ENCODE measurements around the gene CDKAL1.

- TF ChIP-seq FOXA1 (IDR thresholded peaks at IDR 0.05) (no peak), ARNT (IDR thresholded peaks at IDR 0.05) (no peak), NFRKB (IDR thresholded peaks at IDR 0.05) (no peak), ELF4 (IDR thresholded peaks at IDR 0.05) (no peak), BHLHE40 (IDR thresholded peaks at IDR 0.05; ENCODE audit: borderline replicate concordance) (no peak), CTBP1 (IDR thresholded peaks at IDR 0.05; ENCODE audit: borderline replicate concordance) (no peak), ZNF384 (IDR thresholded peaks at IDR 0.05) (no peak)
Measured at GRCh38 chr6:21220271-21220987, 686.2 kb downstream of the CDKAL1 start.
